Fibroblast of pulmonary artery (primary cell): ENCODE measurements around the gene DEGS1.

Experiments
- DNase-seq: peaks from one replicate; pipeline ENCODE4 v3.0.0-alpha.2; 2010; ENCODE audit warnings: low read depth
- H3K4me3 ChIP-seq: replicated peaks from 2 replicates; pipeline ENCODE4 v1.5.1; 2011; ENCODE audit warnings: low read depth, mild to moderate bottlenecking, control low read depth, low read length, moderate library complexity
- TF ChIP-seq, protein P1 (sequence below): IDR thresholded peaks from 2 replicates; pipeline ENCODE4 v1.5.1; 2011; ENCODE audit warnings: mild to moderate bottlenecking, control low read depth, low read length, inconsistent platforms; ENCODE audit errors: missing control alignments

DEGS1 gene

GRCh38 chr1:224185208-224185607, 2.2 kb downstream of the DEGS1 start:
- TF ChIP-seq, protein P1, sequence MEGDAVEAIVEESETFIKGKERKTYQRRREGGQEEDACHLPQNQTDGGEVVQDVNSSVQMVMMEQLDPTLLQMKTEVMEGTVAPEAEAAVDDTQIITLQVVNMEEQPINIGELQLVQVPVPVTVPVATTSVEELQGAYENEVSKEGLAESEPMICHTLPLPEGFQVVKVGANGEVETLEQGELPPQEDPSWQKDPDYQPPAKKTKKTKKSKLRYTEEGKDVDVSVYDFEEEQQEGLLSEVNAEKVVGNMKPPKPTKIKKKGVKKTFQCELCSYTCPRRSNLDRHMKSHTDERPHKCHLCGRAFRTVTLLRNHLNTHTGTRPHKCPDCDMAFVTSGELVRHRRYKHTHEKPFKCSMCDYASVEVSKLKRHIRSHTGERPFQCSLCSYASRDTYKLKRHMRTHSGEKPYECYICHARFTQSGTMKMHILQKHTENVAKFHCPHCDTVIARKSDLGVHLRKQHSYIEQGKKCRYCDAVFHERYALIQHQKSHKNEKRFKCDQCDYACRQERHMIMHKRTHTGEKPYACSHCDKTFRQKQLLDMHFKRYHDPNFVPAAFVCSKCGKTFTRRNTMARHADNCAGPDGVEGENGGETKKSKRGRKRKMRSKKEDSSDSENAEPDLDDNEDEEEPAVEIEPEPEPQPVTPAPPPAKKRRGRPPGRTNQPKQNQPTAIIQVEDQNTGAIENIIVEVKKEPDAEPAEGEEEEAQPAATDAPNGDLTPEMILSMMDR = no peak
- no peak overlapping the region for H3K4me3 ChIP-seq
- DNase-seq = no peak

- no peak overlapping the region for H3K4me3 ChIP-seq
- TF ChIP-seq, protein P1 = no peak
- DNase-seq = no peak
Observed at GRCh38 chr1:224188286-224188685, 5.2 kb downstream of the DEGS1 start.

DNA sequence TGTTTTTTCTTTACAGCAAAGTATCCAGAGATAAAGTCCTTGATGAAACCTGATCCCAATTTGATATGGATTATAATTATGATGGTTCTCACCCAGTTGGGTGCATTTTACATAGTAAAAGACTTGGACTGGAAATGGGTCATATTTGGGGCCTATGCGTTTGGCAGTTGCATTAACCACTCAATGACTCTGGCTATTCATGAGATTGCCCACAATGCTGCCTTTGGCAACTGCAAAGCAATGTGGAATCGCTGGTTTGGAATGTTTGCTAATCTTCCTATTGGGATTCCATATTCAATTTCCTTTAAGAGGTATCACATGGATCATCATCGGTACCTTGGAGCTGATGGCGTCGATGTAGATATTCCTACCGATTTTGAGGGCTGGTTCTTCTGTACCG, 6.5 kb downstream of the DEGS1 start:
- DNase-seq = no peak
- TF ChIP-seq, protein P1 = no peak
- H3K4me3 ChIP-seq = no peak overlapping the region

- TF ChIP-seq, protein P1 = no peak
- no peak overlapping the region for H3K4me3 ChIP-seq
- DNase-seq = no peak
Observed at GRCh38 chr1:224192082-224192788, 9.2 kb downstream of the DEGS1 start.

DNA sequence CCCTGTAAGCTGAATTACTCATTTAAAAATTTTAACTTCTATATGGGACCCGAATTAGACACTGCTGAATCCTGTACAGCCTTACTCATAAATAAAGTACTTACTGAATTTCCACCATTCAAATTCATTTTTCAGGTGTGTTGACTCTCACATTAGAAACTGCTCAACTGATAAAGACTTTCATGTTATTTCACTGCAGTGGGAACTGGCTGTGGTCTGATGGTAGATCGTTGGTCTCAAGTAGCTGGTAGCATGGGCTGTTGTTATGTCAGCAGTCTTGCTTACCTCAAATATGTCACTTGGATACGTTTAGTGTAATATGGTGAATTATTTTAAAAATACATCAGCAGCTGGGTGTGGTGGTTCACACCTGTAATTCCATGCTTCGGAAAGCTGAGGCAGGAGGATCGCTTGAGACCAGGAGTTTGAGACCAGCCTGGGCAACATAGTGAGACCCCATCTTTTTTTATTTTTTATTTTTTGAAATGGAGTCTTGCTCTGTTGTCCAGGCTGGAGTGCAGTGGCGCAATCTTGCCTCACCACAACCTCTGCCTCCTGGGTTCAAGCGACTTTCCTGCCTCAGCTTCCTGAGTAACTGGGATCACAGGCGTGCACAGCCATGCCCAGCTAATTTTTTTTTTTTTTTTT, 10.4 kb downstream of the DEGS1 start:
- no peak for DNase-seq
- H3K4me3 ChIP-seq = no peak overlapping the region
- TF ChIP-seq, protein P1 = no peak

DNA sequence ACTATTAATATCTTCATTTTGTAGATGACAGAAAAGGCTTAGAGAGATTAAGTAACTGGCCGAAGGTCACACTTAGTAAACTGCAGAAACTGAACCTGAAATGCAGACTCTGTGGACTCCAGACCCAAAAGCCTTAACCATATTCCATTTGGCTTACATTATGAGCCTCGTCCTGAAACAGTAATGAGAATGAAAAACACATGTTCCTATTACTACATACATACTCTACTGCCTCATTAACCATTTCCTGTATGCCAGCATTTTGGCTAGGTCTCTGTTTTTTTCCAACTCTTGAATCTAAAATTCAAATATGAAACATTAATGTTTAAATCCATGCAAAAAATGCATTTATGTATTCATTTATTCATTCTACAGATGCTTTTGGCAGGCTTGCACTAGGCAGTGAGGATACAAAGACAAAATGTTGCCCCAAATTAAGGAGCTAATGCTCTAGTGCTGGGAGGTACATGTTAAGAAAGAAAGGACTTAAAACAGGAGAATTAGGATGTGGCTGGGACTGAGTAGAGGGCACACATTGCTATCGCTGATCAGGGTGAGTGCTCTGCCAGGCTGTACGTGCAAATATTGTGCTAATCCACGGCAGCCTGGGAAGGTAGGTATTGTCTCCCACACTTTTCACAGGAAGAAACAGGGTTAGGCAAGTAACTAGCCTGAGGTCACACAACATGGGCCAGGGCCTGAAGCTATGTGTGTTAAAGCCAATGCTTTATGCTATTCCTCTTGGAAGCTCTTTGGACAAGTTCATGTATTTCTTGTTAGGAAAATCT, 14.0 kb downstream of the DEGS1 start:
- H3K4me3 ChIP-seq = no peak overlapping the region
- TF ChIP-seq, protein P1 = no peak
- no peak for DNase-seq
